ENCODE data around the gene KCTD7. TPM values are rescaled to one million over a fixed set of nuclear protein-coding genes. Genes with fewer than 3 reads are reported as not detected.

Gene KCTD7
- polyA plus RNA-seq, 1 donor (not counting 4 experiments of a cell fraction or from before 2014, with no cell fraction given), result 3.7 TPM

GRCh38 chr7:66657798-66658197 lies 29.1 kb downstream of the KCTD7 start:
- dilution Hi-C loops (cut with MboI; ENCODE audit: extremely low pct_ligation_motif_present, low sequenced_read_pairs), result no loop called here
- FAIRE-seq, result no peak
- Histone ChIP-seq H3K36me3 (ENCODE audit: control insufficient read depth in 2 of 2, extremely low read depth in 1 of 2, insufficient read depth in 2 of 2, low read length in 2 of 2) (peaks cover 0 to 4% of the 10 kb centered on the region in 2 experiments), H2AFZ (ENCODE audit: control insufficient read depth, low read length) (no peak overlapping the region), H3K9me3 (ENCODE audit: control insufficient read depth, low read depth, low read length) (no peaks in the 10 kb centered on the region), H3K9me1 (ENCODE audit: control insufficient read depth, extremely low read depth, insufficient read depth, low read length) (no peaks in the 10 kb centered on the region), H4K20me1 (ENCODE audit: control insufficient read depth, extremely low read depth, insufficient read depth, low read length) (peaks cover 4% of the 10 kb centered on the region), H3K4me2 (ENCODE audit: control insufficient read depth, extremely low read depth, insufficient read depth, low read depth, low read length) (no peak overlapping the region), H3K4me1 (ENCODE audit: control insufficient read depth, extremely low read depth, insufficient read depth, low read length) (peaks cover 8% of the 10 kb centered on the region), H3K9ac (ENCODE audit: control insufficient read depth, extremely low read depth, insufficient read depth, low read length) (no peak overlapping the region), H3K27me3 (ENCODE audit: control insufficient read depth, extremely low read depth, insufficient read depth, low read length) (no peaks in the 10 kb centered on the region), H3K79me2 (ENCODE audit: control insufficient read depth, insufficient read depth, low read length) (peaks cover 61% of the 10 kb centered on the region), H3K27ac (ENCODE audit: control insufficient read depth, insufficient read depth, low read length) (no peak overlapping the region), H3K4me3 (ENCODE audit: control insufficient read depth in 2 of 3, extremely low read depth in 1 of 3, insufficient read depth in 2 of 3, low read depth in 1 of 3, low read length in 3 of 3) (no peak overlapping the region)
- no peak for TF ChIP-seq CTCF (optimal IDR thresholded peaks at IDR 0.05 in 1 of 3, IDR thresholded peaks at IDR 0.05 in 1 of 3, conservative IDR thresholded peaks at IDR 0.05 in 1 of 3; ENCODE audit: extremely low read depth in 1 of 3, insufficient read depth in 2 of 3, low read length in 3 of 3)
- no peak for TF ChIP-seq EZH2 (IDR thresholded peaks at IDR 0.05; ENCODE audit: low read length)
- DNase-seq (ENCODE audit: low read depth, low spot score), result no peak

GRCh38 chr7:66662646-66663264 lies 34.1 kb downstream of the KCTD7 start:
- H3K27ac ChIP-seq (ENCODE audit: control insufficient read depth, insufficient read depth, low read length), result no peak overlapping the region
- peaks cover 60% of the 10 kb centered on the region for H3K79me2 ChIP-seq (ENCODE audit: control insufficient read depth, insufficient read depth, low read length)
- no peak overlapping the region for H3K9ac ChIP-seq (ENCODE audit: control insufficient read depth, extremely low read depth, insufficient read depth, low read length)
- no peak overlapping the region for H3K4me2 ChIP-seq (ENCODE audit: control insufficient read depth, extremely low read depth, insufficient read depth, low read depth, low read length)
- peaks cover 3% of the 10 kb centered on the region for H3K9me1 ChIP-seq (ENCODE audit: control insufficient read depth, extremely low read depth, insufficient read depth, low read length)
- DNase-seq (ENCODE audit: low read depth, low spot score) (no peak), FAIRE-seq (no peak)
- TF ChIP-seq CTCF (optimal IDR thresholded peaks at IDR 0.05 in 1 of 3, IDR thresholded peaks at IDR 0.05 in 1 of 3, conservative IDR thresholded peaks at IDR 0.05 in 1 of 3; ENCODE audit: extremely low read depth in 1 of 3, insufficient read depth in 2 of 3, low read length in 3 of 3), result no peak
- TF ChIP-seq EZH2 (IDR thresholded peaks at IDR 0.05; ENCODE audit: low read length), result no peak
- no peak overlapping the region for H3K4me3 ChIP-seq (ENCODE audit: control insufficient read depth in 2 of 3, extremely low read depth in 1 of 3, insufficient read depth in 2 of 3, low read depth in 1 of 3, low read length in 3 of 3)
- H3K27me3 ChIP-seq (ENCODE audit: control insufficient read depth, extremely low read depth, insufficient read depth, low read length), result no peaks in the 10 kb centered on the region
- dilution Hi-C loops (cut with MboI; ENCODE audit: extremely low pct_ligation_motif_present, low sequenced_read_pairs), result no loop called here
- H3K36me3 ChIP-seq (ENCODE audit: control insufficient read depth in 2 of 2, extremely low read depth in 1 of 2, insufficient read depth in 2 of 2, low read length in 2 of 2), result peaks cover 0 to 4% of the 10 kb centered on the region in 2 experiments
- no peak overlapping the region for H2AFZ ChIP-seq (ENCODE audit: control insufficient read depth, low read length)
- H3K9me3 ChIP-seq (ENCODE audit: control insufficient read depth, low read depth, low read length), result no peaks in the 10 kb centered on the region
- H3K4me1 ChIP-seq (ENCODE audit: control insufficient read depth, extremely low read depth, insufficient read depth, low read length), result no peaks in the 10 kb centered on the region
- peaks cover 10% of the 10 kb centered on the region for H4K20me1 ChIP-seq (ENCODE audit: control insufficient read depth, extremely low read depth, insufficient read depth, low read length)
